GM21825 (cell line): ENCODE measurements around the gene EFEMP2.
A peak's percentile ranks its signal among the peaks of the same experiment; 100 is the strongest.

Experiments
- ATAC-seq: cut with Tn5 transposase; IDR thresholded peaks from one replicate; pipeline ENCODE4 v1.9.1; 2021; ENCODE audit warnings: mild to moderate bottlenecking, moderate library complexity; ENCODE audit not compliant: unreplicated experiment

EFEMP2 gene

DNA sequence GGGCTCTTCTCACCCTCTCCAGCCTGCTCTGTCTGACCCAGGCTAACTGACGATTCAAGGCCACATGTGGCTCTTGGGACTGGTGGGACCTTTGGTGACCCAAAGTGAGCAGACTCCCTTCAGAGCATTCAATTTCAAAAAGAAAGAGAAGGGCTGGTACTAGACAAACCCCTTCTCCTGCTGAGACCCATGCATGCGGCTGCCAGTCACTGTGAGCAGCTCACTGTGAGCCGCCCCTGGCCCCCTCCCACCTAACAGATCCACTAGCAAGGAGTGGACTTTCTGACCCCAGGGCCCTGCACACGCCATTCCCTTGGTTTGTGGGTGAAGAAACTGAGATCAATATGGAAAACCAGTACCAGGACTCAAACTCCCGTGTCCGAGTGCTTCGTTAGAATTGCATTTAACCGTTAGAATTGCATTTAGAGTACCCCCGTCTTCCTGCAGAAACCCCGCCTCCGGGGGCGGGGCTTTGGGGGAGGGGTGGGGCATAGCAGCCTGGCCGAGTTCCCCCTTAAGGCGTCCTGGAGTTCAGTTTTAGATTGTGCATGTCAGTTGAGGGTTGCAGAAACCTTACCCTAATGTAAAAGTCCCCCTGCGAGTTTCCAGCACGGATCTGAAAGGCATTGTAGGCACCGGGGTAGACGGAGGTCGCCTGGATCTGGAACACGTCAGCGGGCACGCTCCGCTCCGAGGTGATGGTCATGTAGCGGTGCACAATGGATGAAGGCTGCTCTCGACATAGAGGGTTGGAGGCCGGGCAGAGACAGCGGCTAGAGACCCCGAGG is 5.1 kb downstream of the EFEMP2 start:
- ATAC-seq, result no peak

DNA sequence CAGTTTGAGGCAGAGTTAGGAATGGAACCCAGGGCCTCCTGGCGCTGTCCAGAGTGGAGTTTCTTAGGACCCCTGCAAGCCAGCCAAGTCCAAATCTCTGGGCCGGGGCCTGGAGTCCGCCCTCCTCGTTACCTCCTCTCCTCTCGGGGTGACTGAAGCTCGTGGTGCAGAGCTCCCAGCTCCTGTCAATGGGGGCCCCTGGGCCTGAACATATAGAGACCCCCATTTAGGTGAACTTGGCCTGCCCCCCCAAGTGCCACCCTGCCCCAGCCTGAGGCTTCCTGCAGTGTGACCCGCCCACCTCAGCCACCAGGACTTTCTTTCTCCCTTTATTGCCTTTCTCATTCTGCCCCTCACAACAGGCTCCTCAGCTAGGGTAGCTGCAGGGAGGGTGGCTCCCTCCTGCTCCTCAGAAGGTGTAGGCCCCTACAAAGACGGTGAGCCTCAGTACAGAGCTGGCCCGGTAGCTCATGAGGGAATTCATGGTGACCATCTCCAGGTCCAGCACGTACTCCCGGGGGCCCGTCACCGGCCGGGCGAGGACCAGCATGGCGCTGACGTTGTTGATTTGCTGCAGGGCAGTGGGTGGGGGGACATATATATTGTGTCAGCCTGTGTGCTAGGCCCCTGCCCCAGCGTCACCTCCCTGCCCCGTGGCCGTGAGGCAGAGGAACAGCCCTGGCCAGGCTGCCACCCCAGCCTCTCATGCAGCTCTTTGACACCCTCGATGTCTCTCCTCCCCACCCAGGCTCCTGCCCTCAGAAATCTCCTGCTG is 5.9 kb downstream of the EFEMP2 start:
- ATAC-seq, result no peak

DNA sequence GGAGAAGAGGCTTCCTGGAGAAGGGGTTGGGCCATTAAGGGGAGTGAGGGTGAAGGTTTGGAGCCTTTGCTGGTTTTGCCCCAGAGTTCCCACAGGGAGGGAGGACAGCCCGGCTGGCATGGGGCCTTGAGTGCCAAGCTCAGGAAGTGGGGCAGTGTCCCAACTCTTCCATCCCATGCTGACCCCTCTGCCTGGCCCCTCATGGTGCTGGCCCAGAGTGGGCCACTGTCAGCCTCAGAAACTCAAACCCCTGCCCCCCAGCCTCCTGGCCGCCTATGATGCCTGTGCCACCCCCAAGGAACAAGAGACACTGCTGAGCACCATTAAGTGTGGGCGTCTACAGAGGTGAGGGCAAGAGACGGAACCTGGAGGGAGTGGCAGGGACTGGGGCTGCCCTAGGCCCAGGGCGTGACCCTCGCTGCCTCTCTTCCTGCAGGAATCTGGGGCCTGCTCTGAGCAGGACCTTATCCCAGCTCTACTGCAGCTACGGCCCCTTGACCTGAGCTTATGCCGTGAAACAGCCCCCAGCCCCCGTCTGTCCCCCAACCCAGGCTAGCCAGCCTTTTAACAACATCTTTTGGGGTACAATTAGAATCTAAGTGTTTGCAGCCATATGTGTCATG is 6.9 kb downstream of the EFEMP2 start:
- ATAC-seq, result no peak

DNA sequence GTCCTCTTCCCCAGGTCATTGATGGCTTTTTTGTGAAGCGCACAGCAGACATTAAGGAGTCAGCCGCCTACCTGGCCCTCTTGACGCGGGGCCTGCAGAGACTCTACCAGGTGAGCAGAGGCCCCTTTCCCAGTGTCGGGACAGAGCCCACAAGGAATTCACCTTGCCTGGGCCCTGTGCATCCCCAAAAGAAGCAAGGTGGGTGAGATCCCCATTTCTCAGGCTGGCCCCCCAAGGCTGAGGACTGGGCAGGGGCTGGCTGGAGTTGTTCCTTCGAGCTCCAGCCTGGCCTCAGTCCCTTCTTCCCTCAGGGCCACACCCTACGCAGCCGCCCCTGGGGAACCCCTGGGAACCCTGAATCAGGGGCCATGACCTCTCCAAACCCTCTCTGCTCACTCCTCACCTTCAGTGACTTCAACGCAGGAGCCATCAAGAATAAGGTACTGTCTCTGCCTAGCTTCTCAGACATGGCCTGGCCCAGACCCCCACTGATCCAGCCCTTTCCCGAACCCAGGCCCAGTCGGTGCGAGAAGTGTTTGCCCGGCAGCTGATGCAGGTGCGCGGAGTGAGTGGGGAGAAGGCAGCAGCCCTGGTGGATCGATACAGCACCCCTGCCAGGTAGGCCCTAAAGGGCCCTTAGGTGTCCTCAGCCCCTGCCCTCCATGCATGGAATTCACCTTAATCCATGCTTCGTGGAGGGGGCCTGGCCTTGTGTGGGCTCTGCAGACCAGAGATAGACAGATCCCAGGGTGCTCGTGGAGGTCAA is 7.7 kb downstream of the EFEMP2 start:
- ATAC-seq, result no peak

DNA sequence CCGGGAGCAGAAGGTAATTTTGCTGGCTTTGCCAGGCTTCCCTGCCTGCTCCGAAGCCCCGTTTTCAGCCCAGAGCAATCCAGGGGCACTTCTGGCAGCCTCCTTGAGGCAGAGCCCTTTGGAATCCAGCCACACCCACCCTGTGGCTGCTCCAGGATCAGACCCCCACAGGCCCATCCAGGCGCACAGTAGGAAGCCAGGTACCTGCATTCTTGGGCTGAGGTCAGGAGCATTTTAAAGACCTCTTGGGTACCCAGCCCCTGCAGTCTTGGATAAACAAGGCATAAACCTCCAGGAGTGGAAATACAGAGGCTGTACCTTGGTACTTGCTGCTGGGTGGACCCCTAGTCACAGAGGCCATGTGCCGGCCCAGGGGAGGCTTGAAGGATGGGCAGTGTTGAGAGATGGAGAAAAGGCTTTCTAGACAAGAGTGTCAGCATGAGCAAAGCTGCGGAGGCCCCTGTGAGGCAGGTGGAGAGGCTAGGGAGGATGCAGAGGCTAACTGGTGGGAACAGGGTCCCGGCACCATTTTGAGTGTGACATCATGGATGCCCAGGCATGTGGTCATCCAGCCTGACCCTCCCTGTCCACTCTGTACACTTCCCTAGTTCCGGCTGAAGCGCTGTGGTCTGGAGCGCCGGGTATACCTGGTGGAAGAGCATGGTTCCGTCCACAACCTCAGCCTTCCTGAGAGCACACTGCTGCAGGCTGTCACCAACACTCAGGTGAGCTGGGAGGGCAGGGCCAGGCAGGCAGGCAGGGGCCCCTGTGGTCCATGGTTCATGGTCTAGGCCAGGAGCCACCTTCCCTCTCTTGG is 8.5 kb downstream of the EFEMP2 start:
- no peak for ATAC-seq

DNA sequence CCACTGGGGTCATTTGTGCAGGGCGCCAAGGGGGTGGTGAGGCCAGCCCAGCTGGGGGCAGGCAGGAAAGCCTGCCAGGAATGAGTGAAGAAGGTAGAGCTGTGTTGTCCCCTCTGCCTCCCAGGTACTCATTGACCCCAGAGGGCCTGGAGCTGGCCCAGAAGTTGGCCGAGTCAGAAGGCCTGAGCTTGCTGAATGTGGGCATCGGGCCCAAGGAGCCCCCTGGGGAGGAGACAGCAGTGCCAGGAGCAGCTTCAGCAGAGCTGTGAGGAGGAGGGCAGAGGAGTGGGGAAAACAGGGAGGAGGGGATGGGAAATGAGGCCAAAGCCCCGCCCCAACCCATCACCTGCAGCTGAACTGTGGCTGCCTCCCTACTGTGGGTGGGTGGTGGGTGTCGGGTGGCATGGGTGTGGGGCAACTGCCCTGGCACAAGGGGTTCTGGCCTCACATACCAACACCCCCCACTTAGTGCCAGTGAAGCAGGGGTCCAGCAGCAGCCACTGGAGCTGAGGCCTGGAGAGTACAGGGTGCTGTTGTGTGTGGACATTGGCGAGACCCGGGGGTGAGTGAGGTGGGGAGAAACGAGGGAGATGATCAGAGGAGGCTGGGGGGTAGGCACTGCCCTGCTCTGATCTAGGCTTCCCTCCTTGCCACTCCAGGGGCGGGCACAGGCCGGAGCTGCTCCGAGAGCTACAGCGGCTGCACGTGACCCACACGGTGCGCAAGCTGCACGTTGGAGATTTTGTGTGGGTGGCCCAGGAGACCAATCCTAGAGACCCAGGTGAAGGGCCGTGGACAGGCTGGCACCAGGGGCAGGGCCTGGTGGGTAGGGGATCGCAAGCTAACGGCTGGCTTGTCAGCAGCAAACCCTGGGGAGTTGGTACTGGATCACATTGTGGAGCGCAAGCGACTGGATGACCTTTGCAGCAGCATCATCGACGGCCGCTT is 9.4 kb downstream of the EFEMP2 start:
- no peak for ATAC-seq

DNA sequence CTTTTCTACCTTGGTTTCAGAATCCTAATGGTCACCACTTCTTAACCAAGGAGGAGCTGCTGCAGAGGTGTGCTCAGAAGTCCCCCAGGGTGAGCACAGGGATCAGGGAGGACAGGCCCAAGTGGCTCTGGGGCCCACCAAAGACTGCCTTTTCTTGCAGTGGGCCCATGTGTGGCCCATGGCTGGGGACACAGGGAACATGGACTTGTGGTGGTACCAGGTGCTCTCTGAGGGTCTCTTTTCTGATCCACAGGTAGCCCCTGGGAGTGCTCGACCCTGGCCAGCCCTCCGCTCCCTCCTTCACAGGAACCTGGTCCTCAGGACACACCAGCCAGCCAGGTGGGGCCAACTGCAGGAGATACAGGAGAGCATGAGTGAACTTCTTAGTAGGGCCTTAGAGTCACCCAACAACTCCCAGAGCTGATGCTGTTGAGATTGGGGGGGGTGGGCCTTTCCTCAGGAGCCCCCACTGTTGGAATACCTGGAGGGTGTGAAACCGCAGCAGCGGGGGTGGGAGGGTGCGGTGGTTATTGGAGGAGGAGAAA is 10.3 kb downstream of the EFEMP2 start:
- no peak for ATAC-seq

DNA sequence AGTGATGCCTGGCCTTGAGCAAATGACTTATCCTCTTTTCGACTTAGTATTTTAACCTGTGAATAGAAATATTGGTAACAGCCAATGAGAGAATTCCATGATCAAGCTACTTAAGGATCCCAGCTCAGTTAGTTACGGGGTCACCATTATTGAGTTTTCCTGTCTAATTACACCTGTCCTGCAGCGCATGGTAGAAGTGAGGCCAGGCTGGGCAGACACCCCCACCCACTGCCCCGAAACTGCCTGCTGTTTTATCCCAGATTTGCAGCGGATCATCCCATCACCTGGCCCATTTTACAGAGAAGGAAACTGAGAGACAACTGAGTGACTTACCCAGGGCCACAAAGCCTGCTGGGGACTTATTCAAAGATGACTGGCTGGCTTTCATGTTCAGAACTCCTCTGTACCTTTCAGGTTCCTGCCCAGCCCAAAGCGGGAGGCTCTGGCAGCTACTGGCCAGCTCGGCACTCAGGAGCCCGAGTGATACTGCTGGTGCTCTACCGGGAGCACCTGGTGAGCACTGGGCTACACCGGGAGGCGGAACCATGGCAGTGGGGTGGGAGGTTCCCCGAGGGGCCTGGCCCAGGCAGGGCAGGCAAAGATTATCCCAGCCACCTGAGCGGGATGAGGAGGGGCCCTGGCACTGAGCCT is 10.9 kb downstream of the EFEMP2 start:
- no peak for ATAC-seq

DNA sequence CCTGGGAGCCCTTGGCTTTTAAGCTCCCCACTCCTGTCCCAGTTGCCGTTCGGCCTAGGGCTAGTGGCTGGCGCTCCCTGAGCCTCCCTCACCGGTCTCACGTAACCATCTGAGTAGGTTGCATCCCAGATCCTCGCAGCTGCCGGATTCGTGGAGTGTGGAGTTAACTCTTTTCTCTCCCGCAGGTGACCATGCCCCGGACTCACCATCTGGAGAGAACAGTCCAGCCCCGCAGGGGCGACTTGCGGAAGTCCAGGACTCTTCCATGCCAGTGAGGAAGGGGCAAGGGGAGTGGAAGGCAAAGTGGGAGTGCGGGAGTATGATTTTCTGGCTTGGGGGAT is 11.5 kb downstream of the EFEMP2 start:
- no peak for ATAC-seq

DNA sequence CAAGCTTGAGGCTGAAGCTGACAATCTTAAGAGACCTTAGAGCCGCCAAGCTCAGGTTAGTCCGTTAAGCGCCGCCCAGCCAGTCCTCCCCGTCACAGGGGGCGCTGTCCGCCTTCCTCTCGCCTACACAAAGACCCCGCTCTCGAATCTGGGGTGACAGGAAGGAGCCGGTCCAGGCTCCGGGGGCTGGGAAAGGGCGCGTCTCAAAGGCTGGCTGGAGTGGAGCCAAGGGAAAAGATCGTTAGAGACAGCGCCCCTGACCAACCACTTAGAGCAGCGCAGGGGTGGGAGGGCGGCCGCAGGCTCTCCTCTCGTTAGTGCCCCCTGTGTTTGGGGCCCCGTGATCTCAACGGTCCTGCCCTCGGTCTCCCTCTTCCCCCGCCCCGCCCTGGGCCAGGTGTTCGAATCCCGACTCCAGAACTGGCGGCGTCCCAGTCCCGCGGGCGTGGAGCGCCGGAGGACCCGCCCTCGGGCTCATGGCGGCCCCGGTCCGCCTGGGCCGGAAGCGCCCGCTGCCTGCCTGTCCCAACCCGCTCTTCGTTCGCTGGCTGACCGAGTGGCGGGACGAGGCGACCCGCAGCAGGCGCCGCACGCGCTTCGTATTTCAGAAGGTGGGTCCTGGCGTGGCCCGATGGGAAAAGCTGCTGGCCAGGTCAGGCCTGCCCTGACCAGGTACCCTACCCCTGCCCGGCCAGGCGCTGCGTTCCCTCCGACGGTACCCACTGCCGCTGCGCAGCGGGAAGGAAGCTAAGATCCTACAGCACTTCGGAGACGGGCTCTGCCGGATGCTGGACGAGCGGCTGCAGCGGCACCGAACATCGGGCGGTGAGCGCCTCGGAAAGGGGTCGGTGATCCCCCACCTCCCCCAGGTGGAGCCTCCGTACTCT is 12.1 kb downstream of the EFEMP2 start, which contains the start of gene MUS81:
Gene MUS81 (plus strand): TSS at position 156 of the 887 bp plus-strand sequence. CDS start 321 bp downstream, at position 477.
- ATAC-seq, result peak; percentile 28

DNA sequence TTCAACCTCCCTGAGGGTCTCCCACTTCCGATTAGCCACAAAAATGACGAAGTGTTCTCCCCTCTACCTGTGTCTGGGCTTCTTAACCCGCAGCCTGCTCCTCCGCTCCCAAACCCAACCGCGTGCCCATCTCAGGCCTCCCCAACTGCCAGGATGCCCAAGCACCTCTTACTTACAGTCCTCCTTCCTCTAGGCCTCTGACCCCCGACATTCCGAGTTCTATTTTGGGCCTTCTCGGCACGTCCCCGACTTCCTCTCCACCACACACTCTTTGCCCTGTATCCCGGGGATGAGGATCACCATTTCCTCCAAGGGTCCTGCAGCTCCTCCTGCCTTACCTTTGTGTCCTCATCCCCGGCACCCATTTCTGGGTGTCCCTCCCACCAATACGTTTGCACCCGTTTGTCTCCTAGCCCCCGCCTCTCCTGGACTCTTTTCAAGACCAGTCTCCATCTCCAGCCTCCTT is 12.8 kb downstream of the EFEMP2 start:
- ATAC-seq, result no peak

DNA sequence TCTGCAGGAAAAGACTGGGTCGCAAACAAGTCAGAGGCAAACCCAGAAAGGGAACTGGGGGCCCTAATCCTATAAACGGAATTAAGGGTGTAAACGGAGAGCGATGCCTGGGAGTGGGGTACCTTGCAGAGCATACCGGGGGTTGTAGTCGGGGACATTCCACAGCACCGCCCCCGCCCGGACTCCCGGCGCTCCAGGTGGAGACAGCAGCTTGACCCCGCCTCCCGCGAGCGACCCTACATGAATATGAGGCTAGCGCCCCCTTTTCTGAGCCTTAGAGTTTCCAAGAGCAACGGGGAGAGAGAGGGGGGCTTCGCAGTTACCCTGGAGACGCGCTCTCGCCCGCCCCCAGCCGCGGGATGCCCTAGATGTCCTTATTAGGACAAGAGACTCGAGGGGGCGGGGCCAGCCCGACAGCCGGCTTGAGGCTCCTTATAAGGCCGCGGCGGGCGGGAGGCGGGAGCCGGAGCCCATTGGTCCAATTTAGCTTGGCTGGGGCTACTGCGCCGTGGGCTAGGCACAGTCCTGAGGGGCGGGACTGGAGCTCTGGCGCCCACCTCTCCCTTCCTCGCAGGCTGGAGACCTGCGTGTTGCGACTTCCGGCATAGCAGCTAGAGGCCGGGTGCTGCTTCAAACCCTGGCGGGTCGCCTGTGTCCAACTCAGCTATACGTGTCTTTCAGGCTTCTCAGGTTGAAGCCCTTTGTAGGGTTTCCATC is 13.3 kb downstream of the EFEMP2 start:
- peak; percentile 46 for ATAC-seq

DNA sequence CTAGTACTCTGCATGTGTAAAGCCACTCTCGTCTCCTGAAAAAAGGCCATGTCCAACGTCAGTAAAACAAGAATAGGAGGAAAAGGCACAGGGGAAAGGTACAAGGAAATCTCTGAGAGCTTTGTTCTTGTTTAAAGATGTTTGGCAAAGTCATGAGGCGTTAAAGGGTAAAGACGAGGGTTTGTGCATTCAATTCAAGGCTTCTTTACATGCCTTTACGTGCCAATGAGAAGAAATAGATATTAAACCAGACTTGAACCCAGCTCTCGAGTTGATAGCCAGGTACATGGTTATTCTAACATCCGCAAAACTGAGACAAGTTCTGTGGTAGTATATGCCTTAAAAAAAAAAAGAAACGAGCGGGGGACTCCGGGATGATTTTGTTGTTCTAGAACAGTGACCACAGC is 13.9 kb downstream of the EFEMP2 start:
- ATAC-seq, result no peak

DNA sequence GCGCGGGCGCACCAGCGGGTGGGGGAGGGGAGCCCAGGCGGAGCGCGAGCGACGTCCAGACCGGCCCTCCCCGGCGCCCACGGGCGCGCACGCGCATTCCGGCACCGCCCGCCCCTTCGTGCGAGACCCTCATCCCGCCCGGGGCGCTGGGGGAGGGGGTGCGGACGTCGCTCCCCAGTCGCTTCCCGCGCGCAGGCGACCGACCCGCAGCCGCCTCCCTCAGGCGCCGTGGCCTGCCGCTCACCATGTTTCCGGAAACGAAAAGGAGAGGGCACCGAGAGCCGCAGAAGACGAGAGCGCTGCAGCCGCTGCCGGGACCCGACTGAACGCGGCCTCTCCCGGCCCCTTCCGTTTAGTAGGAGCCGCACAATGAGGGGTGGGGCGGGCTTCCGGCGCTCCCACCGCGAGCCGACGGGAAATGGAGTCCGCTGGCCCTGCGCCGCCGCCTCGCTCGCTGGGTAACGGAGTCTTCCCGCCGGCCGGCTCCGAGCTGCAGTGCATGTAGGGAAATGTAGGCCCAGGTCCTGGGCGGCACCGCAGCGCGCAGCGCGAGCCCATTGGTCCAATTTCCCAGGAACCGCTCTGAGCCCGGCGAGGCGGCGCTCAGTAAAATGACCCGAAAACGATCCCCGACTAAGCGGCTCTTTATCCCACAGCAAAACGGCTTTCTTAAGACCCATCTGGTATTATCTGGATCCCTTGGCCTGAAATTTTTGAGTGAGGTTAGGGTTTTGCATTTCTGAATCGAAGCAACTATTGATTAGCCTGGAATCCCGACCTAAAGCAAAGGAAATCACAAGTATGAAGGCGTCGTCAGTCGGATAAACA is 14.5 kb downstream of the EFEMP2 start, which contains the start of gene CFL1:
Gene CFL1 (minus strand): TSS at position 328 of the 828 bp plus-strand sequence. CDS start 81 bp downstream, at position 247.
- peak; percentile 48 for ATAC-seq

DNA sequence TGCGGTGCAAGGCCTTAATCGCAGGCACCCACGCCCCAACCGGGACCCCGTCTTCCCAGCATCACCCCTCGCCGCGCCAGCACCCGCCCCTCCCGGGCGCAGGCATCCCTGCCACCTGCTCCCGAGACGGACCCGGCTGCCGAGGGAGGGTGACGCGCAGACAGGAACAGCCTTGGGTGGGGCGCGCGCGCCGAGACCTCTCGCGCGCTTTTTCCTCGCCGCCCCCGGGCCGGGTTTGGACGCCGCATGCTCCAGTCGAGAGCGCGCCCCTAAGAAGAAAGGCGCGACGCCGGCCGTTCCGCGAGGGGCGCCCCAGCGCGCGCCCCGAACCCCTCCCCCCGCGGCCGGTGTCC is 15.1 kb downstream of the EFEMP2 start:
- peak; percentile 3 for ATAC-seq
